ENCODE data around the gene MCM3. TPM values are rescaled to one million over a fixed set of nuclear protein-coding genes. Genes with fewer than 3 reads are reported as not detected.

Gene MCM3
- total RNA-seq, 3 donors from 2014 or later (not counting 1 experiment from before 2014, with no cell fraction given), result 26.4 to 46.2 (median 31.5) TPM

GRCh38 chr6:52243282-52243893, 41.2 kb downstream of the MCM3 start:
- ATAC-seq, result no peak
- Histone ChIP-seq H3K4me3 (ENCODE audit: low read length) (no peak overlapping the region), H3K4me1 (ENCODE audit: control insufficient read depth, insufficient read depth, low read length) (no peaks in the 10 kb centered on the region), H3K27ac (ENCODE audit: low read length) (no peak overlapping the region), H3K27me3 (ENCODE audit: control insufficient read depth, insufficient read depth, low read length) (peaks cover 16% of the 10 kb centered on the region), H3K9me3 (ENCODE audit: control insufficient read depth, insufficient read depth, low read length) (no peaks in the 10 kb centered on the region), H3K36me3 (ENCODE audit: control insufficient read depth, insufficient read depth, low read length) (no peaks in the 10 kb centered on the region)
- 87% methylated on average over 4 of the region's 4 CpGs for WGBS (ENCODE audit: insufficient coverage)
- no peak overlapping the region for H3K27ac Mint-ChIP-seq
- no peaks in the 10 kb centered on the region for H3K9me3 Mint-ChIP-seq
- no peaks in the 10 kb centered on the region for H3K4me1 Mint-ChIP-seq
- intact Hi-C loops (cut with micrococcal nuclease), result no loop called here
- no peaks in the 10 kb centered on the region for H3K36me3 Mint-ChIP-seq
- no peak for TF ChIP-seq CTCF (IDR thresholded peaks at IDR 0.05)
- peaks cover 30 to 67% of the 10 kb centered on the region in 2 donors for H3K27me3 Mint-ChIP-seq (ENCODE audit: low read depth in 2 of 2)
- no peak for DNase-seq
- H3K4me3 Mint-ChIP-seq, result no peak overlapping the region

GRCh38 chr6:52241819-52242218, 42.7 kb downstream of the MCM3 start:
- Mint-ChIP-seq H3K27me3 (ENCODE audit: low read depth in 2 of 2) (peaks cover 36 to 68% of the 10 kb centered on the region in 2 donors), H3K4me1 (no peaks in the 10 kb centered on the region), H3K27ac (no peak overlapping the region), H3K4me3 (no peak overlapping the region), H3K36me3 (no peaks in the 10 kb centered on the region), H3K9me3 (no peaks in the 10 kb centered on the region)
- Histone ChIP-seq H3K4me3 (ENCODE audit: low read length) (no peak overlapping the region), H3K27me3 (ENCODE audit: control insufficient read depth, insufficient read depth, low read length) (peaks cover 21% of the 10 kb centered on the region), H3K4me1 (ENCODE audit: control insufficient read depth, insufficient read depth, low read length) (no peaks in the 10 kb centered on the region), H3K27ac (ENCODE audit: low read length) (no peak overlapping the region), H3K36me3 (ENCODE audit: control insufficient read depth, insufficient read depth, low read length) (no peaks in the 10 kb centered on the region), H3K9me3 (ENCODE audit: control insufficient read depth, insufficient read depth, low read length) (no peaks in the 10 kb centered on the region)
- intact Hi-C loops (cut with micrococcal nuclease), result no loop called here
- DNase-seq (no peak), ATAC-seq (no peak)
- 61% methylated on average over 2 of the region's 2 CpGs for WGBS (ENCODE audit: insufficient coverage)
- TF ChIP-seq CTCF (IDR thresholded peaks at IDR 0.05), result no peak

- H3K4me1 ChIP-seq (ENCODE audit: control insufficient read depth, insufficient read depth, low read length), result peaks cover 5% of the 10 kb centered on the region
- H3K36me3 ChIP-seq (ENCODE audit: control insufficient read depth, insufficient read depth, low read length), result no peaks in the 10 kb centered on the region
- no peak overlapping the region for H3K27ac ChIP-seq (ENCODE audit: low read length)
- TF ChIP-seq CTCF (IDR thresholded peaks at IDR 0.05), result no peak
- H3K4me3 ChIP-seq (ENCODE audit: low read length), result no peak overlapping the region
- H3K27me3 Mint-ChIP-seq (ENCODE audit: low read depth in 2 of 2), result peaks cover 53 to 68% of the 10 kb centered on the region in 2 donors
- H3K9me3 ChIP-seq (ENCODE audit: control insufficient read depth, insufficient read depth, low read length), result peaks cover 3% of the 10 kb centered on the region
- H3K4me1 Mint-ChIP-seq, result peaks cover 6 to 8% of the 10 kb centered on the region in 2 donors
- H3K36me3 Mint-ChIP-seq, result no peaks in the 10 kb centered on the region
- H3K27ac Mint-ChIP-seq, result no peak overlapping the region
- peaks cover 60% of the 10 kb centered on the region for H3K27me3 ChIP-seq (ENCODE audit: control insufficient read depth, insufficient read depth, low read length)
- intact Hi-C loops (cut with micrococcal nuclease), result no loop called here
- H3K9me3 Mint-ChIP-seq, result no peaks in the 10 kb centered on the region
- DNase-seq, result no peak
- no peak for ATAC-seq
- no peak overlapping the region for H3K4me3 Mint-ChIP-seq
- WGBS (ENCODE audit: insufficient coverage), result 65% methylated on average over 15 of the region's 15 CpGs
Measured at GRCh38 chr6:52233975-52234823, 50.3 kb downstream of the MCM3 start.

Measured in natural killer cell (primary cell).